GM21381 (cell line): ENCODE measurements around the gene TYMP.

Source experiments
- ATAC-seq: cut with Tn5 transposase; IDR thresholded peaks from one replicate; pipeline ENCODE4 v1.9.1; 2021; ENCODE audit warnings: mild to moderate bottlenecking, moderate library complexity; ENCODE audit not compliant: unreplicated experiment

The TYMP gene, protein sequence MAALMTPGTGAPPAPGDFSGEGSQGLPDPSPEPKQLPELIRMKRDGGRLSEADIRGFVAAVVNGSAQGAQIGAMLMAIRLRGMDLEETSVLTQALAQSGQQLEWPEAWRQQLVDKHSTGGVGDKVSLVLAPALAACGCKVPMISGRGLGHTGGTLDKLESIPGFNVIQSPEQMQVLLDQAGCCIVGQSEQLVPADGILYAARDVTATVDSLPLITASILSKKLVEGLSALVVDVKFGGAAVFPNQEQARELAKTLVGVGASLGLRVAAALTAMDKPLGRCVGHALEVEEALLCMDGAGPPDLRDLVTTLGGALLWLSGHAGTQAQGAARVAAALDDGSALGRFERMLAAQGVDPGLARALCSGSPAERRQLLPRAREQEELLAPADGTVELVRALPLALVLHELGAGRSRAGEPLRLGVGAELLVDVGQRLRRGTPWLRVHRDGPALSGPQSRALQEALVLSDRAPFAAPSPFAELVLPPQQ

DNA sequence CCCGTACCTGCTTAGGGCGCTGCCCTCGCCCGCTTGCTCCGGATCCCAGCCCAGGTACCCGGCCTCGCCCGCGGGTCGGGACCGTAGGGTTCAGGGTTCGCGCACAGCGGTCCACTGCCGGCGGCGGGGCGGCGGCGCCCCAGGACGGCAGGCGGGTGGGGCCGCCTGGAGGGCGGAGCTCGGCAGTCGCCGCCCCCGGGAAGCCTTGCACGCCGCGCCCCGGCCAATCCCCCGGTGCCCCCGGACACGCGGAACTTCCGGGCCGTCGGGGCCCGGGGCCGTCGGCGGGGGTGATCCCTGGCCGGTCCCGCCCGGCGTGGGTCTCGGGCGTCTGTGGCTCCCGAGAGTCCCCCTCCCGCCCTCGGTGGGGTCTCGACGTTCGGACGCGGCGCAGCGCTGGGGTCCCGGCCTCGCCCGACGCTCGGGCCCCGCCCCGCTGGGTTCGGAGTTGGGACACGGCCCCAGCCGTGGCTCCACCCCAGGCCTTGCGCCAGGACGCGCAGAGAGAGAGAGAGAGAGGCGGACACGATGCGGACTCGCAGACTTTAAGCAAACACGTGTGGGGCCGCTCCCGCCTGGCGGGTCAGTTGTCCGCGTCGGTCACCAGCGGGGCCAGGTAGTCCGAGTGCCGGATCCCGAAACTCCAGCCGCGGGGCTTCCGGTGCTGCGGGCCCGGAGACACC, at the start of gene TYMP:
Gene TYMP (minus strand): TSS at position 116 of the 683 bp plus-strand sequence. CDS start 303 bp downstream, outside the sequence.
- no peak for ATAC-seq

DNA sequence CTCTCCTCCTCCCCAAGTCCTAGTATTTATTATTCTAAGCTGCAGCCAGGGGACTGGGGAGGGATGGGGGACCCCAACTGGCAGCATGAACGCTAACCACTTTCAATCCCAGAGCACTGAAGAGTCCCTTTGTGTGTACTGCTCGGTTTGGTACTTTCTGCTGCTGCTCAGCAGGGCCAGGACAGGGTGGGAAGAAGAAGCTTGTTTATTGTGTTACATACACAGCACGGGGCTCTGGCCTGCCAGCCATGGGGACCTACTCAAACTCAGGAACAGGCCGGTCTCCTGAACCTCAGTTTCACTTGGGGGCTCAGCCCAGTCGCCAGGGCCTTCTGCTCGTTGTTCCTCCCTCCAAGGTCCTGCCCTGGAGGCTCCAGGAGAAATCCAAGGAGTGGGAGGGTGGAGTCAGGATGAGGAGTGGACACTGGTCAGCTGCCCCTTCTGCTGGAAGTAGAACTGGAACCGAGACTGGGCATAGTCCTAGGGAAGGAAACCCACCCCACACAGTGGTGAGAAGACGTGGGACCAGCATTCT, 49.0 kb upstream of the TYMP start:
- no peak for ATAC-seq

DNA sequence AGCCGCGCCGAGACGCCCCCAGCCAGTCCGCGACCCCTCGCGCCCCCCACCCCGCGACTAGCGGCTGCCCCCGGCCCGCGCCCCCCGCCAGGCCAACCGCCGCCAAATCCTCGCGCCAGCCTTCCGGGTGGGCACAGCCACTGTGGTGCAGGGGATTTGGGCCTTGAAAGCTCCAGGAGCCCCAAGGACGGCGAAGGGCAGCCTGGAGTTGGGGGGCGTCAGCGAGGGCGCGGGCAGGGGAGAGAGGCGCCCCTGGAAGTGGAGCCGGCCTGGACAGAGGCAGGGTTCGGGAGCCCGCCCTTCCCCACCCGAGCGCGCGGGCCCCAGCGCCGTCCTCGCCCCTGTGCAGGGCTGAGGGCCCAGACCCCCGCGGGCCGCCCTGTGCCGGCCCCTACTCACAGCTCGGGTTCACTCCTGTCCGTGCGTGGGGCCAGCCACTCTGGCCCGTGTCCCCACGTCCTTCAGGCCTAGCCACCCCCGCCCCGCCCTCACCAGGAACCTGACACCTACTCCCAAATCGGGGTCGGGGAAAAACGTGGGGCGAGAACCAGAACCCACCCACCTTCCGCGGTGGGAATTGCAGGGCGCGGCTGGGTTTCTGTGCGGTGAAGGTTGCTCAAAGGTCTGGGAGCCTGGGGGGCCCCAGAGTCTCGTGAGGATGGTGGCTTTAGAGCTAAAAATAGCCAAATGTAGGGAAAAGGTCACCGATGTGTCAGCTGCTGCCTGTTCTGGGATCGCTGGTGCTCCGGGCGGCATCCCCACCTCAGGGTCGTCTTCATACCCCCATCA, 48.4 kb upstream of the TYMP start, which contains the start of gene CPT1B:
Gene CPT1B (minus strand): TSS at position 441 of the 789 bp plus-strand sequence. CDS start 512 bp downstream, outside the sequence.
- ATAC-seq: no peak

DNA sequence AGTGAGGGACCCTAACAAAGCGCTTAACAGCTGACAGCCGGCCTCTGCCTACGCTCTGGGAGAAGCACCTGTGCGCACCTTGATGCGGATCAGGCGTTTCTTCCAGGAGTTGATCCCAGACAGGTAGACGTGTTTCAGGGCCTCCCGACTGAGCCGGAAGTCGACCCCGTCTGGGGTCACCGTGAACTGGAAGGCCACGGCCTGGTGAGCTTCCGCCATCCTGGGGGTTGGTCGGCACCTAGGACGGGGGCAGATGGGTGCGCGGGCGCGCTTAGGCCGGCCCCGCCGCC, 47.8 kb upstream of the TYMP start:
- ATAC-seq: no peak

GRCh38 chr22:50576806-50577696, 47.2 kb upstream of the TYMP start:
- ATAC-seq: no peak

DNA sequence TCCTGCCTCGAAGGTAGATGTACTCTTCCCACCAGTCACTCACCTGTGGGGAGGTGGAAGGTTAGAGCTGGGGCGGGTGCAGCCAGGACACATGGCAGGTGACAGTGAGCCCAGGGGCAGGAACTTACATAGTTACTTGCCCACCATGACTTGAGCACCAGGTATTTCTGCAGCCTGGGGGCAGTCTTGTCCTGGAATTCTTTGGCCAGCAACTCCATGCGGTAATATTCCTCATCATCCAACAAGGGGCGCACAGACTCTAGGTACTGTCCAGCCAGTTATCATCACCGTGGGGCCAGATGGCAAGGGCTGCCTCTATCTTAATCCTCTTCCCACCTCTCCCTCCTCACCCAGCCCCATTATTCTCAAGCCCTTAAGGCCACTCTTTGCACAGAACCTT, 46.3 kb upstream of the TYMP start:
- no peak for ATAC-seq

DNA sequence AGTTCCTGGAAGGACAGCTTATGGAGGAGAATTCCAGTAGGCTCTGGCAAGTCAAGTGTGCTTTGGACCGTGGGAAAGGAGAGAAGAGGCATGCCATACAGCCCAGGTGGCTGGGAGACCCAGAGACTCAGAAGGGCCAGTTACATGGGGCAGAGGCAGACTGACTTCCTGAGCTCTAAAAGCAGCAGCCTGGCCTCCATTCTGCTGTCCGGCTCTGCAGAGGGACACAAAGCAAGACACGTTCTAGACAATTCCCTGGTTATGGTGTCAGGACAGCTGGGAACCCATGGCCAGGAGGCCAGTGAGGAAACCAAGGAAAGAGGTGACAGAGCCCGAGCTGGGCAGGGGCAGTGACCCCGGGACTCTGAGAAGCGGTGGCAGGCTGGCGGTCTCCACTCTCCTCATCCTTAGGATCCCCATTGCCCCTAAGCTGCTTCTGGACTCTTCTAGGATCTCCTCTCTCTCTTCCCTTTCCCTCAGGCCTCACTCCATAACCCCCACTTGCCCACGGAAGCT, 45.7 kb upstream of the TYMP start:
- ATAC-seq: no peak

DNA sequence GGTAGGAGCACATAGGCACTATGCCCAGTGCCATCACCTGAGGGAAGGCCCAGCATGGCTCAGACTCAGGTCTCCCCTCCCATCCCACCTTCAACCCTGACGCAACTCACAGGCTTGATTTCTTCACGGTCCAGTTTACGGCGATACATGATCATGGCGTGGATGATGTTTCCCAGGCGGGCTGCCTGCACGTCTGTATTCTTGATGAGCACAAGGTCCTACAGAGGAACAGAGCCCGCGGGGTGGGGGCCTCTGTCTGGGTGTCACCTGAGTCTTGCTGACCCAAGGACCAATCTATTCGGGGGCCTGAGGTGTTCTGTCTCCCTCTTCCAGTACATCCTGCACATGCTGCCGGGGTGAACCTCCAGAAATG, 44.6 kb upstream of the TYMP start:
- ATAC-seq: no peak

GRCh38 chr22:50573491-50574382, 43.9 kb upstream of the TYMP start:
- no peak for ATAC-seq

DNA sequence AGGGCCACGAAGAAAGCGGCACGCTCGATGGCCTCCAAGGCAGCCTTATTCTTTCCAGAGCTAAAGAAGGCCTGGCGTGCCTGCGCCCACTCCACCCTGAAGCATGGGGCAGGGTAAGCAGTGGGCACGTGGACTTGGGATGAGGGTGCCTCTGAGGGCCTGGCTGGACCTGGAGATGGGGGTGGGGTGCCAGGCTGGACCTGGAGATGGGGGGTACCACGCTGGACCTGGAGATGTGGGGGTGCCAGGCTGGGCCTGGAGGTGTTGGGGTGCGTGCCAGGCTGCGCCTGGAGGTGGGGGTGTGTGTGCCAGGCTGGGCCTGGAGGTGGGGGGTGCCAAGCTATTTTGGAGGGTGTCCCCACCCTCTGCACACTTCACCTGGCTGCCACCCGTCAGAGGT, 43.2 kb upstream of the TYMP start:
- no peak for ATAC-seq

DNA sequence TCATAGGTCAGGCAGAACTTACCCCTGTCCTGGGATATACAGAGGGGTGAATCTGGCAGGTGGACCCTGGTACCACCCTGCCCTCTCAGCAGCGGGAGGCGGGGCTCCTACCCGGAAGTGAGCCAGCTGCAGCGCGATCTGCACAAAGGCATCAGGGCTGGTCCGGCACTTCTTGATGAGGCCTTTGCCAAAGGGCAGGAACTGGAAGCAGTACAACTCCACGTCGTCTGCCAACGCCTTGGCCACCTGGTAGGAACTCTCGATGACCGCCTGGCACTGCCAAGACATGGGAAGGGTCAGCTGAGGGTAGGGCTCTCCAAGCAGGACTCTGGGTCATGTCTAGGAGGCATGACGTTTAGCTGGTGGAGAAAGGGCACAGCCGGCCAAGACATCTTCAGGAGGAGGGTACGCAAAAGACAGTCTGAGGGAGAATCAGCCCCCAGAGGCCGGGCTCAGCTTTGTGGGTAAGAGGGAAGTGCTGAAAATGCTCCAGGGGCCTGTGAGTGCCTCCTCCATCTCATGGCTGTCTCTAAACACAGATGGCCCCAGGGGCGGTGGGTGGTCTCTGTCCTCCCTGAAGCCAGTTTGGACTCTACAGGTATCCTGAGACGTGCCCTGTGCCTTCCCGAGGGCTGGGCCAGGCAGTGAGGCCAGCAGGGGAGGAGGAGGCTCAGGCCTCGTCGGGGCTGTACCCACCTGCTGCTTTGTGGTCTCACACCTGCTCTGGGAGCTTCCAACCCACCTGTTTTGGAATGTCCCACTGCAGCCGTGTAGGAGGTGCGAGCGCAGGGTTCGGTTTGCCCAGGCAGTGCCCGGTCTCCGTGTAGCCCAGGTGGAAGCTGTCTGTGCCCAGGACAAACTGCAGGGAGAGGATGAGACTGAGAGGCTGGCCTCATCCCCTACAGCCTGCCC, 41.7 kb upstream of the TYMP start:
- no peak for ATAC-seq

- no peak for ATAC-seq
These were observed 41.0 kb upstream of the TYMP start for GRCh38 chr22:50570861-50571260.

GRCh38 chr22:50569896-50570535, 40.2 kb upstream of the TYMP start:
- ATAC-seq: no peak

GRCh38 chr22:50569041-50569459, 39.2 kb upstream of the TYMP start:
- ATAC-seq: no peak

DNA sequence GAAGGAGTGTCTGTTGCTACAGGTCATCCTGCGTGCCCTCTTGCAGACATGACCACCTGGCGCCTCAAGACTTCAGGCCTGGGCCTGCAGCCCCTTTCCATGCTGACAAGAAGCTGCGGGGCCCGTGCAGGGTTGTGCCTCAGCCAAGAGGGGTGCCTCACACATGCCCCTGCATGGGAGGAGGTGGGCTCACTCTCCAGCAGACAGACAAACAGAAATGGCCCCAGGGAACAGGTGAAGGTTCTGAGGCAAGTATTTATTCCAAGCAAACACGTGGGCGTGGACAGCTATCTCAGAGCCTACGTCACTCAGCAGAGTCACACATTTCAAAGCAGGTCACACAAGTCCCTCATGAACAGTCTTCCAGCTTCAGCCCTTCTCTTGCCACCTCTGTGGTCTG, 38.8 kb upstream of the TYMP start:
- ATAC-seq: no peak

GRCh38 chr22:50567721-50568252, 38.0 kb upstream of the TYMP start:
- no peak for ATAC-seq

DNA sequence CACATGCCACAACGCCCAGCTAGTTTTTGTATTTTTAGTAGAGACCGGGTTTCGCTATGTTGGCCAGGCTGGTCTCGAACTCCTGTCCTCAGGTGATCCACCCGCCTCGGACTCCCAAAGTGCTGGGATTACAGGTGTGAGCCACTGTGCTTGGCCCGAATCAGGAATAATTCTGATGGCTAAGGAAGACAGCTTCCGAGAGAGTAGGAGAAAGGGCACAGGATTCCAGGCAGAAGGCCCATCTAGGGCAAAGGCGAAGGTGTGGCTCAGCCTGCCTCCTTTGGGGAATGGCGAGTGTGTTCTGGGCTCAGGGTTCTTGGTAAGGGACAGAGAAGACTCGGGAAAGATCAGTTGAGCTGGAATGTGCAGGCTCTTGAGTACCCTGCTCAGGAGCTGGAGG, 34.5 kb upstream of the TYMP start:
- no peak for ATAC-seq
